NB4 (cell line): ENCODE data around the gene TBXAS1.

ENCODE experiments used
- DNase-seq: peaks from one replicate; pipeline ENCODE4 v3.0.0; 2010; ENCODE audit warnings: low read depth
- H3K4me3 ChIP-seq: one replicate; pipeline ENCODE4 v1.5.1; 2011; ENCODE audit warnings: mild to moderate bottlenecking, low read depth, low read length, moderate library complexity
- MYC ChIP-seq: IDR thresholded peaks from 2 replicates; pipeline ENCODE4 v1.6.1; 2011; ENCODE audit warnings: low read depth, low read length
- POLR2A ChIP-seq: IDR thresholded peaks from 2 replicates; pipeline ENCODE4 v1.6.1; 2011; ENCODE audit warnings: mild to moderate bottlenecking; ENCODE audit not compliant: insufficient read length; ENCODE audit errors: extremely low read depth
- TF ChIP-seq, protein P1 (sequence below): IDR thresholded peaks from 2 replicates; pipeline ENCODE4 v1.6.1; 2011; ENCODE audit warnings: low read depth, low read length
- TF ChIP-seq, protein P2 (sequence below): IDR thresholded peaks from one replicate; pipeline ENCODE4 v1.5.1; 2012; ENCODE audit warnings: low read depth, low read length

TBXAS1 gene

DNA sequence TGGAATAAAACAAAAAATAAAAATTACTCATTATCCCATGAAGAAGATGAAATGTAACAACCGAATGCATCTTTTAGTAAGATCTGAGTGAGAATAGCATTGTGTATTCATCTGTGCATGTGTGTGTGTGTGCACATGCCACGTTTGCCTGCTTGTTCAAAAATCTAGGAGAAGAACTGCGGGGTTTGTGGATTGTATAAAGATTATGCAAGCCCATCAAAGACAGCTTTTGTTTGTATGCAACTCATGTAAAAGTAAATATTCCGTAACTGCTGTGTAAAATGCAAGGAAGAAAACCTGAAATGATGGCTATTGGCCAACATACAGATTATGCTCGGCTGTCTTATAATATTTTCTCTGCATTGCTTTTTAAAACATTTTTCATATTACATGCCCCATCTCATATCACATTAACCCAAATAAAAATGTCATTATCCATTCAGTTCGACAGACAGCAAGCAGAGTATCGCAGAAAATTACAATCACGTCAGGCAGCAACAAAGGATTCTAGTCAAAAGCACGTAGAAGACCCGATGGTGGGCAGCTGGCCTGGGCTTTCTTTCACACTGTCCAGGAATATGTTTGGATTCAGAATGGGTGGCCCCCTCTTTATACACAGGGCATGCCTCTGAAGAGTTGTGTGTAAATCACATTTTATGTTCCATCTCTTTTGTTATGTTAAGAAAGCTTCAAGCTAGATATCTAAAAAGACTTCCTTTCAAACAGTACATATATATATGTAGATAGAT lies 119.7 kb downstream of the TBXAS1 start:
- no peak for DNase-seq
- TF ChIP-seq, protein P1, sequence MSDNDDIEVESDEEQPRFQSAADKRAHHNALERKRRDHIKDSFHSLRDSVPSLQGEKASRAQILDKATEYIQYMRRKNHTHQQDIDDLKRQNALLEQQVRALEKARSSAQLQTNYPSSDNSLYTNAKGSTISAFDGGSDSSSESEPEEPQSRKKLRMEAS: no peak
- no peak for TF ChIP-seq MYC
- TF ChIP-seq, protein P2, sequence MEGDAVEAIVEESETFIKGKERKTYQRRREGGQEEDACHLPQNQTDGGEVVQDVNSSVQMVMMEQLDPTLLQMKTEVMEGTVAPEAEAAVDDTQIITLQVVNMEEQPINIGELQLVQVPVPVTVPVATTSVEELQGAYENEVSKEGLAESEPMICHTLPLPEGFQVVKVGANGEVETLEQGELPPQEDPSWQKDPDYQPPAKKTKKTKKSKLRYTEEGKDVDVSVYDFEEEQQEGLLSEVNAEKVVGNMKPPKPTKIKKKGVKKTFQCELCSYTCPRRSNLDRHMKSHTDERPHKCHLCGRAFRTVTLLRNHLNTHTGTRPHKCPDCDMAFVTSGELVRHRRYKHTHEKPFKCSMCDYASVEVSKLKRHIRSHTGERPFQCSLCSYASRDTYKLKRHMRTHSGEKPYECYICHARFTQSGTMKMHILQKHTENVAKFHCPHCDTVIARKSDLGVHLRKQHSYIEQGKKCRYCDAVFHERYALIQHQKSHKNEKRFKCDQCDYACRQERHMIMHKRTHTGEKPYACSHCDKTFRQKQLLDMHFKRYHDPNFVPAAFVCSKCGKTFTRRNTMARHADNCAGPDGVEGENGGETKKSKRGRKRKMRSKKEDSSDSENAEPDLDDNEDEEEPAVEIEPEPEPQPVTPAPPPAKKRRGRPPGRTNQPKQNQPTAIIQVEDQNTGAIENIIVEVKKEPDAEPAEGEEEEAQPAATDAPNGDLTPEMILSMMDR: no peak
- no peak for TF ChIP-seq POLR2A

DNA sequence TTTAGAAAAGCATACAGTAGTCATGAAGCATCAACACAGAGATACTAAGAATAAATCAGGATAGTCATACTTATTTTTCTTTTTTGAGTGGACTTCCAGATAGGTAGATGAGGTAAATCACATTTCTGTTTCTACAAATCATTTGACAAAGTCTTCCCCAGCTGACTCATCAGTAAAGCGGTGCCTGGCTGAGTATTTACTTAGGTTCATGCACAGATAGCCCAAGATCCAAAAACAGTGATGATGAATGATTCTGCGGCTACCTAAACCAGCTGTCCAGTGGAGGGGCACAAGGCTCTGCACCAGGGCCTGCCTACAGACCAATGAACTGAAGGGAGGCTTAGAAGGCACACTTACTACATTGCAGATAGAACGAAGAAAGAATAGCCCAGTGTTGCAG lies 120.6 kb downstream of the TBXAS1 start:
- TF ChIP-seq MYC (no peak), POLR2A (no peak)
- TF ChIP-seq, protein P1: no peak
- TF ChIP-seq, protein P2: no peak
- no peak overlapping the region for H3K4me3 ChIP-seq
- no peak for DNase-seq

More for the DNA sequence above, 119.7 kb downstream of the TBXAS1 start:
- no peak overlapping the region for H3K4me3 ChIP-seq

DNA sequence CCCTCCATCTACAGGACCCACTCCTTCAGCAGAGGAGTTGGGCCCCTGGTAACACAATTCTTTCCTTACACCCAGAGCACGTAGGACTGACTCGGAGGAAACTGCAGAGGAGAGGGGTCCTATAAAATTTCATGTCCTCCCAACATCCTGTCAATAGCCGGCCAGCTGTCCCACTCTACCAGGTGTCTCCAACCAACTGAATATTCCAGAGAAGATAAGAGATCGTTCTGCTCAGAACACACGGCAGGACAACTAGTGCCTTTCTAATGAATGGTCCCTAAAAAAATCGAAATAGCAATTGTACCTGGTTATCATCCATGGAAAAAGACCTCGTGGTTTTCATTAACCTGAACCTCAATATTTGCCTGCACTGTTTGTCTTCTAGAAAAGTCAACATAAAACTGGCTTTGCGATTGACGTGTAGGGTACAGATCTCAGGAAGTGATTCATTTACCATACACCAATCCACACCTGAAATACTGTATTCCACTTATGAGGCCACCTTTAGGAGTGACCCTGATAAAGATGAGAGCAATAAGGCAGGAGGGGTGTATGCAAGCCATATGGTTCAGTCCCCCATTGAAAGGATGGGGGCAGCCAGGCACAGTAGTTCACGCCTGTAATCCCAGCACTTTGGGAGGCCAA lies 121.9 kb downstream of the TBXAS1 start:
- no peak for DNase-seq
- H3K4me3 ChIP-seq: no peak overlapping the region
- TF ChIP-seq, protein P2: no peak
- TF ChIP-seq POLR2A (no peak), MYC (no peak)
- TF ChIP-seq, protein P1: no peak

DNA sequence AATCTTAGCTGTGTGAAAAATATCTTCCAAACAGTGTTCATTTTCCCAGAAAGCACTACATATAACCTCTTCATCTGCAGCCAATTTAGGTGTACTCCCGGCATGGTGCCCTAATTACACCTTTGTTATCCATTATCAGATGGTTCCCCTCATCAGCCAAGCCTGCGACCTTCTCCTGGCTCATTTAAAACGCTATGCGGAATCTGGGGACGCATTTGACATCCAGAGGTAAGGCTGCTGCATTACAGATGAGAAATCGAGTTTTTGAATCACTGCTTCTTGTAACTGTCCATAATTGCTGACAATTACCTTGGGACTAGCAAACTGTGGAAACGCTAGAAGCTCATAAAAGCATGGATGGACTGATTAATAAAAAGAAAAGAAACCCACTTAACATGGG lies 124.2 kb downstream of the TBXAS1 start:
- no peak for TF ChIP-seq POLR2A
- TF ChIP-seq, protein P2: no peak
- no peak for TF ChIP-seq MYC
- TF ChIP-seq, protein P1: no peak
- no peak for DNase-seq
- no peak overlapping the region for H3K4me3 ChIP-seq

- TF ChIP-seq MYC (no peak), POLR2A (no peak)
- TF ChIP-seq, protein P2: no peak
- TF ChIP-seq, protein P1: no peak
- no peak overlapping the region for H3K4me3 ChIP-seq
- DNase-seq: no peak
These were observed 126.2 kb downstream of the TBXAS1 start for GRCh38 chr7:139955109-139955820.
